Measurements from ENCODE around the gene COL5A1.

The COL5A1 gene

DNA sequence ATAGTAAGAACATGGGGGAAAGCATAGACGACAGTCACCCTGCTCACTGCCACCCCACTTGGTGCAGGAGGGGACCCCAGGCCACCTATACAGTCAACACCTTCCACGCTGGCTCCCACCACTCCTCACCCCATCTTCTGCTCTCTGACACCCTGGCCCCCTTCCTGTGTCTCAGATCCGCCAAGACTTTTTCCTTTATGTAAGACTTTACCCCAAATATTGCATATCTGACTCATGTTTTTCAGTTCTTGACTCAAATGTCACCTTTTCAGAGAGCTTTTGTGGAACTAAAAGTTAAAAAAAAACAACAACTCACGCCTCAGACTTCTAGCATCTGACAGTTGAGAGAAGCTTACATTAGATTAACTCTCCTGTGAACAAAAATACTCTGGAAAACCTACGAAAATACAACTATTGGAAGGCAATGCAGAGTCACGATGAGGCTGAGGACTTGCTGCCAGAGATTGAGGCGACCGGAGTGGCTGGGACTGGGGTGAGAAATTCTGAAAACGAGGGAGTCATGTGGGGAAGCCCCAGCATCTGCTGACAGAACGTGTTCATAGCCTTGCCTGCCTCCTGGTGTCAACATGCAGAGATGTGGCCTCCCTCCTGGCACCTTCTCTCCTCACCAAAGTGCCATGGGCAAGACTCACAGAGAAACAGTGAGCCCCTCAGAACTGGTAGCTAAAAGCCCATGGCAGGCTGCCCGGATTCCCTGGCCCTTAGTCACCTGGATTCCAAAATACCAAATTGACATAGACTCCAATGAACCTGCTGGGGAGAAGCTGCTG, 216.6 kb downstream of the COL5A1 start:
- no peak for DNase-seq (ENCODE audit: low spot score)

DNA sequence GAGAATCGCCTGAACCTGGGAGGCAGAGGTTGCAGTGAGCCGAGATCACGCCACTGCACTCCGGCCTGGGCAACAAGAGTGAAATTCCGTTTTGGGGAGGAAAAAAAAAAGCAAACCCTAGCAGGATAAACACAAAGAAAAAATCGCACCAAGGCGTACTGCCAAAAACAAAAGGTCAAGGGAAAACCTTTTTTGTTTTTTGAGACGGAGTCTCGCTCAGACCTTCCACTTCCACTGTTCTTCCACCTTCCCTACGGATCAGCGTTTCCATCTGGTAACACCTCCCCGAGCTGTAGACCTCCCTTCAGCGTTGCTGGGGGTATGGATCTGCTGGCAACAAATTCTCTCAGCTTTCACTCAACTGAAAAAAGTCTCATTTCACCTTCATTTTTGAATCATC, 218.9 kb downstream of the COL5A1 start:
- DNase-seq (ENCODE audit: low spot score) = no peak

DNA sequence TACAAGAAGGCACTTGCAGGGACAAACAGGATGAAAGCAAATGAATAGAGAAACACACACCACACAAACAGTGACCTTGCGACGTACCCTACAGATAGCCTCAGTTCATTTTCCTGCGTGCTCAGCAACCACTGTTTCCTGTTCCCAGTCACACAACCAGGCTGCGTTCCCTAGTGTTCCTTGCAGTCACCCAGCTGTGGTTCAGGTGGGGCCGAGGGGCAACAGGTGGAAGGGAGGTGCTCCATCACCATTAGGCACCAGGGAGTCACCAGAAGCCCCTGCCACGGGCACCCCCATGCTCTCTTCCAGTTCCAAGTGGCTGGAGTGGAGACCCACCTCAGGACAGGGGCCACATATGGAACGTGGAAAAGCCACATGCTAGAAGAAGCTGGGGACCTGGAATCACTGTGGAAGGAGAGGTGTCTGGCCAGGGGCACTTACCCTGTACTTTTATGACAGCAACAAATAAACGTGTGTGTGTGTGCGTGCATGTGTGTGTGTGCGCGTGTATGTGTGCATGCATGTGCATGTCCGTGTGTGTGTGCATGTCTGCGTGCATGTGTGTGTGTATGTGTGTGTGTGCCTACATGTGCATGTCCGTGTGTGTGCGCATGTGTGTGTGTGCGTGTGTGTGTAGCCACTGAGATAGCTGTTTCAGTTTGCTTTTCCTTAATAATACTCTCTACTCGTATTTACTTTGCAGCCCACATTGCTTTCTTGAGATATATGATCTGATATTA, 220.2 kb downstream of the COL5A1 start:
- no peak for DNase-seq (ENCODE audit: low spot score)

DNA sequence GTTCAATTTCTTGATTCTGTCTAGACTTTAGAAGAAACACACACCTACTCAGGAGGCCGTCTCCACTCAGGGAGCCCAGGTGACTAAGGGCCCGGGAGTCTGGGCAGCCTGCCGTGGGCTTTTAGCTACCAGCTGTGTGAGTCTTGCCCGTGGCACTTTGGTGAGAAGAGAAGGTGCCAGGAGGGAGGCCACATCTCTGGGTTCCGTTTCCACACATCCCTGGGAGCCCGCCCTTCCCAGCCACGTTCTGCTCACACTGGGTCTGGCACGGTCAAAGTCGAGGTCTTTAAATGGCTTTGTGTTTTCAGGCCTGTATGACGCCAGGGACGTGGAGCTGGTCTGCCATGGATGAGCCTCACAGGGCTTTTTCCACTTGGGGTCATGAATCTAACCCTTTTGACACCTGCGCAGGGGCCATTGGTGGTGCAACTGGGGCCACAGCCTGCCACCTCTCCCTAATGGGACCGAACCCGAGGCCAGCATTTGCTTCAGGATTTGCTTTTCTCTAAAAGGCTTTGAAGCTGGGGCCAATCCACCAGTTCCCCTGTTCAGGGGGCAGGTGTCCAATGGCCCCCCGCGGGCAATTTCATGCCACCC, 221.8 kb downstream of the COL5A1 start:
- no peak for DNase-seq (ENCODE audit: low spot score)

DNA sequence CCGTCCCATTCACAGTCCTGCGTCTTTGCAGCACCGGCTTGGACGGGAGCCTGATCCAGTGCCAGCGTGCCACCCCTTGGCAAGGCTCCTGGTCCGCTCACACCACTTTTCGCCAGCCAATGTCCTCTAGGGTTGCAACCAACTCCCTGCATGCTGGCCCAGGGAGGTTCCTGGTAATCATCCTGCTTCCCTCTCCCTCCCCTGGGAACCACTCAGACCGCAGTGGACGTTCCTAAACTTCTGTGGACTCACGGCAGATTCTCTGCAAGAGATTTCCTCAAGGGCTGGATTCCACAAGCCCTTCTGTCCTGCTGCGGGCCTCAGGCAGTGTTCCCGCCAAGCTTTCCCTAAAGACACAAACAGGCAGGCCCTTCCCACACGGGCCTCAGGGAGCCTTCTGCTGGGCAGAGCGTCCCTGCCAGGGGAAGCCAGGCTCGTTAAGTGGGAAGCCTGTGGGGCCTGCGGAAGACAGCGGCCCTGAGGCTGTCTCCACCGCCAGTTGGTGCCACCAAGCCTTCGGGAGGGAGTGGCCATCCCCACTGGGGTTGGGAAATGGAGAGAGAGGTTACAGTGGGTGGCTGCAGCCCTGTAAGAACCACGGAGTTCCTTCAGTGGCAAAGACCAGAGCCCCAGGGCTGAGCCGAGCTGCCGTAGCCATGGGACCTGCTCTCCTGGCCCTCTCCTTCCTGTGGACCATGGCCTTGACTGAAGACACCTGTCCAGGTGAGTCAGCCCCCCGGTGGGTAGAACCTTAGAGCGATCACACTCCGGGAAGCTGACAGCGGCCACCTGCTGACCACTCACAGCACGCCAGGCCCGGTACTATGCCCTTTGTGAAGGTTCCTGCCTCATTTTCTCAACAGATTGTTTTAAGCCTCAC, 222.6 kb downstream of the COL5A1 start:
- no peak for DNase-seq (ENCODE audit: low spot score)

DNA sequence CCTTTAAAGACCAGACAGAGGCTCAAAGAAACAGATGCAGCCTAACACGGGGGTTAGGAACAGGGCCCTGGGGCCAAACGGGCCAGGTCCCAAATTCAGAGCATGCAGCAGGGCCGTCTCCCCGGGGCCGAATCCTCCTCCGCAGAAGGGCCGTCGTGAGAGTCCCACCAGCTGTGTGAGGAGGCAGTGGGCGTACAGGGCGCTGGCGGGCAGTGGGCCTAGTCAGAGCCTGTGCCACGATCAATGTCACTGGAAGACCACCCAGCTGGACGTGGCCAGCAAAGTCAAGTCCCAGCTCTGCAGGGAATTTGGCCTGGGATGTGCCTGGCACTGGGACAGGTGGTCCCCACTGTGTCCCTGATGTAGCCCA, 223.2 kb downstream of the COL5A1 start:
- no peak for DNase-seq (ENCODE audit: low spot score)

DNA sequence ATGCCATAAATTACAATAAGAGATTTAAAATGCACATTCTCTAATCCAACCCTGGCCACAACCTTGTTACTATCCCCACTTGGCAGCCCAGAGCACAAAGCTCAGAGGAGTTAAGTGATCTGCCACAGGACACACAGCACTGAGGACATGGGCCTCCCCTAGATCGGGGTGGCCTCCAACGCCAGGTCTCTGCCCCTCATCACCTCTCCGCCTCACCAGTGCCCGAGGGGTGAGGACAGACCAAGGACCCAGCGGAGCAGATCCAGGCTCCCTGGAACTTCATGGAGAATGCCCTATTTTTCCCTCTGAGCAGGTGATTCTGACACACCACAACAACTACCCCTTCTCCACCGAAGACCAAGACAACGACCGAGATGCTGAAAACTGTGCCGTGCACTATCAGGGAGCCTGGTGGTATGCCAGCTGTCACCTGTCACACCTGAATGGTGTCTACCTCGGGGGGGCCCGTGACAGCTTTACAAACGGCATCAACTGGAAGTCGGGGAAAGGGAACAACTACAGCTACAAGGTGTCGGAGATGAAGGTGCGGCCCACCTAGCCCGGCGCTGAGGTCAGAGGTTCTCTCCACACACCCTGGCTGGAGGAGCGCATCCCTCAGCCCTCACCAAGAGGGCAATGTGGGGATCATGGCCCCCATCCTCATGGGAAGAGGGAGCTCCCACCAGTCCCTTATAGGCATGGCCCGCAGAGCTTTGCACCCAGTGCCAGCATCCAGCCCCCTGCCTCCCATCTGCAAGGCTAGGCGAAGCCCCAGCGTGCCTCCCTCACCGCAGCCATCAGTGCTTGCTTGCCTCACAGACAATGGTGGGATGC, 226.5 kb downstream of the COL5A1 start:
- DNase-seq (ENCODE audit: low spot score) = no peak

DNA sequence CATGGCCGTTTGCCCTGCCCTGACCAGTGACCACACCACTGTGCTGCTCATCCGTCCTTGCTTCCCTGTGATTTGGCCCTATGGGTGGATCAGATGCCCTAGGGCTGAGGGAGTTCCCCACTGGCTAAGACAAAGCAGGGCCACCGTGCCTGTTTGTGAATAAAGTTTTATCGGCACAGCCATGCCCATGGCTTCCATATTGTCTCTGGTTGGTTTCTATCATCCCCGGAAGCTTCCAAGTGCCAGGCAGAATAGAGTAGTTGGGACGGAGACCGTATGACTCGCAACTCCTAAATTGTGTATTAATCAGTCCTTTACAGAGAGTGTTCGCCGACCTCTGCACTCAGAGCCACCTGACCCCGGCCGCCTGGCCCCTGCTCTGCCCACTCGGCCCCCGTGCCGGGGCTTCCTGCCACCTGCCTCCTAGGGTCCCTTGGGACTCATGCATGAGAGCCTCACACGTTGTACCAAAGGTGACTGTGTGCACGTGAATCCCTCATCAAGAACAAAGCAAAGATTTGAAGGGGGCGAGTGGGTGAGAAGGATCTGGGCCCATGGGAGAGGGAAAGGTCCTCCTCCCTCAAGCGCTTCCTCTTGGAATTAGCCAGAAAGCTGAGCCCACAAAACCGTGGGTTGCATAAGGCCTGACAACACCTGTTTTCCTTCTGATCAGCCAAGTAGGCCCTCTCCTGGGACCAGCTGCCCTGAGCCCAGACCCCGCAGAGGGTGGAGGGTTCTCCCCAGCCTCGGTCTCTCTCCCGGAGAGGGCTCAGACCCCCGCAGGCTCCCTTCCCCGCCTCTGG, 227.3 kb downstream of the COL5A1 start:
- DNase-seq (ENCODE audit: low spot score) = no peak

DNA sequence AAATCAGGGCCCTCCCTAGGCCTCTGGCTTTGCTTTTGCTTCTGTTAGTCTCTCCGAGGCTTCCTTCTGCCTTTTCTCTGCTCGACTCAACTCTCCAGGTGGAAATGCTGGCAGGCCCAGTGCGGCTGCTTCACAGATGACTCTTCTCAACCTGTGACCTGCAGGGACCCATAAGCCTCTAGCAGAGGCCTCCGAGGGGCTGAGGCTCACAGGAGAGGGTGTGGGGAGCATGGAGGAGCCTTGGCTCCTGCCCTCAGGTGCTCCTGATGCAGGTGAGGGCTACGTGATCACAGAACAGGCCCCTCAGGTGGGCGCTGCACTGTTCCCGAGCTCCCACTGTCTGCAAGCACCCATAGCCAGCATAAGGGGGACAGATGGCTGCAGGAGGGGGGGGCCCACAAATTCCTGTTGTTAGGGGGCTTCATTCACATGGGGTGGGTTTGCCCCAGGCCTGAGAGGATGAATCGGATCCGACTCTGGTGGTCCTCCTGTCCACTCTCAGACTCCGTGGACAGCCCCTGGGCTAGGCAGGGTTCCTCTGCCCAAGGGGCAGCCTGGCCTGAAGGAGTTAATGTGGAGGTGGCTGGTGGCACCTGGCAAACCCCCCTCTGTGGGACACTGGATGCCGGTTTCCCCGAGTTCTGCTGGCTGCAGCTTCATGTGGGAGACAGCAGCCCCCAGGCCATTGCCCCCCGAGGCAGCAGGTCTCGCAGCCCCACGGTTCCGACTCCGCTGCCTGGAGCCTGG, 228.1 kb downstream of the COL5A1 start:
- DNase-seq (ENCODE audit: low spot score) = no peak

DNA sequence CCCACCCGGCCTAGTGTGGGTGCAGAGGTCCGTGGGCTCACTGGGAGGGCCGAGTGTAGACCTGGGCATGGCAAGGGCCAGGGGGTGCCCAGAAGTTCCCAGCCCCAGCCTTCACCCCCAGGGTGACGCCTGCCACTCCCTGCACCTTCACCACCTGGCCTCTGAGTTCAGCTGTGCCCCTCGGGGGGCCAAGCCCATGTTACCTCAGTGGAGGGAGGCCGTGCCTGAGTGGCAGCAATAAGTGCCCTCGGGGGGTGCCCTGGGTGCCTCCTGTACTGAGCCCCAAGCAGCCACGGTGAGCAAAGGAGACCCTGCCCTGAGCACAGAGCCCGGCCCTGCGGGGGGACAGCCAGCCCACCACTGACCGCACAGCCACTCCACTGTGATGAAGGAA, 228.7 kb downstream of the COL5A1 start:
- no peak for DNase-seq (ENCODE audit: low spot score)

DNA sequence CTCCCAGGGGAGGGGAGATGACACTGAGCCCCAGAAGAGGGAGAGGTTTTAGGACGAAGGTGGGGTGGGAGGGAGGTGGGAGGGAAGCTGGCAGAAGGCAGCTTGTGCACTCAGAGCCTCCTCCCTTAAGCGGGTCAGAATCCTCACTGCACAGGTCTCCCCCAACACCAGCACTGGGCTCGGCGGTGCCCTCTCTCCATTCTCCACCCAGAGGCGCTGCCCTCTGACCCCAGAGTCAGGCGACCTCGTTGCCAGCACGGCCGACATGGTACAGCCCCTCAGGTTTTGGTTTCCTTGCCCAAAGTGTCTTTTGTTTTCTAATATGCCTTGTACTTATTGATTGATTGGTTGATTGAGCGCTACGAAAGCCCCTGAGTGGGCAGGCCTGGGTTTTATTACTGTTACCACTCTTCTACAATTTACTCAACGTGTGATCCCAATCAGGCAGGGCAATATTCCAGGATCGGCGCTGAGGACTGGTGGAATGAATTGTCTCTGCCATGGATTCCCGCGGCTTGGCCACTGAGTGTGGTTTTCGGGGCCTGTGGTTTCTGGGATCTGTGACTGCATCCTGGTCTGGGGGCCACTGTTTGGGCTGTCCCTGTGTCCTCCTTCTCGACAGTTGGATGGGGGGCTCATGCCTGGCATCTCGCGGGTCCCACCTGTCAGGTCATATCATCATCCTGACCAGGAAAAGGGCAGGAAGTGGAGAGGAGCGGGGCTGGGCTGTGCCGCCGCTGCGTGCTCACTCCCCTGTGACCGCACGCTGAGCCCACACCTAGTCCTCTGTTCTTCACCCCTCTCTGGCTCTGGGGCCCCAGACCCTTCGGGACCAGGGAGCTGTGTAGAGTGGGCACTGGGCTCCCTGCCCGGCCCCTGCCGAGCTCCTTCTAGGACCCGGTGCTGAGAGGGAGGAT, 229.4 kb downstream of the COL5A1 start:
- no peak for DNase-seq (ENCODE audit: low spot score)

DNA sequence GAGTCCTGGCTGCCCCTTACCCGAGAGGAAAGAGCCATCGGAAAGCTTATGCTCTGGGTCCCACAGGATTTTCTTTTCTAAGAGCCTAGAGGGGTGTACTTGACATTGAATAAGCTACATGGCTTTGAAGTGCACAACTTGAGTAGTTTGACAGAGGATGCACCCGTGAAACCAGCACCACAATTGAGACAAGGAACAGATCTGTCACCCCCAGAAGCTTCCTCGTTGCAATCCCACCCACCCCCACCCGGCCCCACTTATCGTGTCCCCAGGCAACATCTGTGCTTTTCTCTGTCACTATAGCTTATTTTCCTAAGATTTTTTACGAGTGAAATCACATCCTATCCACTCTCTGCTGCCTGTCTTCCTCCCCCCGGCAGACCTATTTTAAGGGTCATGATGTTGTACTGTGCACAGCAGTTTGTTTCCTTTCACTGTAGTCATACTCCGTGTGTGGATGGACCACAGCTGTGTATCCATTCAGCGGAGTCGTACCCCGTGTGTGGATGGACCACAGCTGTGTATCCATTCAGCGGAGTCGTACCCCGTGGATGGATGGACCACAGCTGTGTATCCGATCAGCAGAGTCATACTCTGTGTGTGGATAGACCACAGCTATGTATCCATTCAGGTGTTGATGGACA, 230.2 kb downstream of the COL5A1 start:
- DNase-seq (ENCODE audit: low spot score) = no peak

DNA sequence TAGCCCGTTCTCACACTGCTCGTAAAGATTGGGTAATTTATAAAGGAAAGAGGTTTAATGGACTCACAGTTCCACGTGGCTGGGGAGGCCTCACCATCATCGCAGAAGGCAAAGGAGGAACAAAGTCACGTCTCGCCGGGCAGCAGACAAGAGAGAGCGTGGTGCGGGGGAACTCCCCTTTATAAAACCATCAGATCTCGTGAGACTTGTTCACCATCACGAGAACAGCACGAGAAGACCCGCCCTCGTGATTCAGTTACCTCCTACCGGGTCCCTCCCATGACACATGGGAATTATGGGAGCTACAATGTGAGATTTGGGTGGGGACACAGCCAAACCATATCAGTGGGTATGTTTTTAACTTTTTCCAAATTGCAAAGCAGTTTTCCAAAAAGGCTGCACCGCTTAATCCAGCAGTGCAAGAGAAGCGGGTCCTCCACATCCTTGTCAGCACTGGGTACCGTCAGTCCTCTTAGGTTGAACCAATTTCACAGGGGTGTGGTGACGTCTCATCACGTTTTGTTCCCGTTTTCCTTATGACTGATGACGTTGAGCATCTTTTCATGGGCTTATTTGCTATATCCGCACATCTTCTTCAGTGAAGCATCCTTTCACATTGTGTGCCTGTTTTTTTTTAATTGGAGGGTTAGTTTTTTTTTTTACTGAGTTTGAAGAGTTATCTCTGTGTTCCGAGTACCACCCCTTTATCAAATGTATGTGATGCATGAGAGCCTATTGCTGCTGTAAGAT, 231.1 kb downstream of the COL5A1 start:
- no peak for DNase-seq (ENCODE audit: low spot score)

DNA sequence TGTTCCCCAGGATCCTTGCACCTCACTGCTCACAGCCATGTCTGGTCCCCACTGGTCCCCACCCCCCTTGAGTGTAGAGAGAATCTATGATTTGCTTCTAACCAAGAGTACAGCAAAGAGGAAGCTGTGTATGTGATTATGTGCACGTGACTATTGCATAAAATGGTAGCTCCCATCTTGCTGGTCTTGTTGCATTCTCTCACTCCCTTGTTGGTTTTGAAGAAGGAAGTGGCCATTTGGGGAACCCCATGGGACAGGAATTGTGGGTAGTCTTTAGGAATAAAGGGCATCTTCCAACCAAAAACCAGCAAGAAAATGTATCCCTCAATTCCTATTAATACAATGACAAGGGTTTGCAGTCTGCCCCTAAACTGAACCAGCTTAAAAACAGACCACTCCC, 233.8 kb downstream of the COL5A1 start:
- DNase-seq (ENCODE audit: low spot score) = no peak

DNA sequence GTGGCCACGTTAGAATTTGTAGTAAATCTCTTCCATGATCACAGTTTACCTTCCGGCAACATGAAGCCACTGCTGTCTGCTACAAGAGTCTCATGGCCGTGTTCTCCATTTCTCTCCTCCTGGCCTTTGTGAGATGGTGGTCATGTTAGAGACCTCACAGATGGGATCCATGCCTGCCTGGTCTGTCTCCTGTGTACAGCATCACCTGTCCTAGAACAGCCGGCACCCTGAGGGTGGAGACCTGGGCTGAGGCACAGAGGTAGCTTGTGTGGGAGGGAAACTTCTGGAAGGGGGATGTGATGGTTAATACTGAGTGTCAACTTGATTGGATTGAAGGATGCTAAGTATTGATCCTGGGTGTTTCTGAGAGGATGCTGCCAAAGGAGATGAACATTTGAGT, 235.9 kb downstream of the COL5A1 start:
- no peak for DNase-seq (ENCODE audit: low spot score)

DNA sequence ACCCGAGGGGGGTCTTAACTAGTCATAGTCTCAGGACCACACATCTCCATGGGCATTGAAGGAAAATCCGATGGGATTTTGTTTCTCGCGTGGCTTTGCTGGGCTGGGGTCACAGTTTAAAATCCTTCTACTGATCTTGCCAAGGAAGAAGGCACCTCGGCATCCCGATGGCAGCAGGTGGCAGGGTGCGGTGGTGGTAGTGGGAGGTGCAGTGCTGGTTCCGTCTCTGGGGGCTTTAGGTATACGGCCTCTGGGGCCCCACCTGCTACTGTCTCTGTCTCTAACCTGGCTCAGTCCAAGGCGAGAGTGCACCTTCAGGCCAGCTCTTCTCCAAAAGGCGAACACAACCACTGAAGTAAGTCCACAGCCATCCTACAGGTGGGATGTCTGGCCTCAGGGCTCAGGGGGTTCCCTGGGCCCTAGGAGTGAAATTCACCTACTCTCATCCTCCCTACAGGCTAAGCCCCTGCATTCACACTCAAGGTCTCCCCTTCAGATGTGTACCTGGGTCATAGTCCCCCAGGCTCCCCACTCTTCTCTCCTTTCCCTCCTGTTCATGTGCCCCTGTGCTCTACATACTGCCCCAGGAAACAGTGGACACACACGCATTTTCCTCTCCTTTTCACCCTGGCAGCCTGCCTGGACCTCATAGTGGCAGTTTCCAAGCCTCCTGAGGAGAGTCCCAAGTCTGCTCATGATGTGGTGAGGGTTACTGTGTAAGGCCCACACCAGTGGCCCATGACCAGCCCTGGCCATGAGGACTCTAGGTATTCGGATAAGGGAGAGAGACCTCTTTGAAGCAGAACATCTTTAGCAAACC, 238.3 kb downstream of the COL5A1 start:
- no peak for DNase-seq (ENCODE audit: low spot score)

Data from globus pallidus (tissue), 1 donor.